Measurements from ENCODE around the gene CNN2. TPM values are rescaled to one million over a fixed set of nuclear protein-coding genes. Genes with fewer than 3 reads are reported as not detected.

CNN2 gene
- total RNA-seq, 1 experiment from 2014 or later: 298 TPM

DNA sequence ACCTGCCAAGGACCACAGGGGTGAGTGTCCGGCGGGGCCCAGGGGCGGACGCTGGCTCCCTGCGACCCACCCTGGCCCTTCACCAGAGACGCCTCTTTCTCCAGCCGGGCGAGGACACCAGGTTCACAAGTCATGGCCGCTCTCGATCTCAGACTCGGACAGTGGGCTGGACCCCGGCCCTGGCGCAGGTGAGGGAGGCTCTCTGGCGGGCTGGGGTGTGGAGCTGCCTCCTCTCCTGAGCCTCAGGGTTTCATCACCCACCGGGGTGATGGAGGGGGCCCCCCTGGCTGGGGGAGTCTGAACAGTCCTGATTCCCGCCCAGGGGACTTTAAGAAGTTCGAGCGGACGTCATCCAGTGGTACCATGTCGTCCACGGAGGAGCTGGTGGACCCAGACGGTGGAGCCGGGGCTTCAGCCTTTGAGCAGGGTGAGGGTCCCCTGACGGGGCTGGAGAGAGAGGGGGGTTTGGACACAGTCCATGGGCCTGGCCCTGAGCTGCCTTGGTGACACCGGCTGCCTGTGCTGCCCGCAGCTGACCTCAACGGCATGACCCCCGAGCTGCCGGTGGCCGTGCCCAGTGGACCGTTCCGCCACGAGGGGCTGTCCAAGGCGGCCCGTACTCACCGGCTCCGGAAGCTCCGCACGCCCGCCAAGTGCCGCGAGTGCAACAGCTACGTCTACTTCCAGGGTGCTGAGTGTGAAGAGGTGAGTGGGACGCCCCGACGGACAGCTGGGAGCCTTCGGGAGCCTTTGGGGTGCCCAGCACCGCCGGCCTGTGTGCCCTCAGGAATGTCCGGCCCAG is 54.2 kb downstream of the CNN2 start:
- DNase-seq (ENCODE audit: low spot score): no peak

GRCh38 chr19:1081301-1082164 is 55.1 kb downstream of the CNN2 start:
- DNase-seq (ENCODE audit: low spot score): no peak

GRCh38 chr19:1082165-1082927 is 55.9 kb downstream of the CNN2 start:
- DNase-seq (ENCODE audit: low spot score): peak; percentile 48

DNA sequence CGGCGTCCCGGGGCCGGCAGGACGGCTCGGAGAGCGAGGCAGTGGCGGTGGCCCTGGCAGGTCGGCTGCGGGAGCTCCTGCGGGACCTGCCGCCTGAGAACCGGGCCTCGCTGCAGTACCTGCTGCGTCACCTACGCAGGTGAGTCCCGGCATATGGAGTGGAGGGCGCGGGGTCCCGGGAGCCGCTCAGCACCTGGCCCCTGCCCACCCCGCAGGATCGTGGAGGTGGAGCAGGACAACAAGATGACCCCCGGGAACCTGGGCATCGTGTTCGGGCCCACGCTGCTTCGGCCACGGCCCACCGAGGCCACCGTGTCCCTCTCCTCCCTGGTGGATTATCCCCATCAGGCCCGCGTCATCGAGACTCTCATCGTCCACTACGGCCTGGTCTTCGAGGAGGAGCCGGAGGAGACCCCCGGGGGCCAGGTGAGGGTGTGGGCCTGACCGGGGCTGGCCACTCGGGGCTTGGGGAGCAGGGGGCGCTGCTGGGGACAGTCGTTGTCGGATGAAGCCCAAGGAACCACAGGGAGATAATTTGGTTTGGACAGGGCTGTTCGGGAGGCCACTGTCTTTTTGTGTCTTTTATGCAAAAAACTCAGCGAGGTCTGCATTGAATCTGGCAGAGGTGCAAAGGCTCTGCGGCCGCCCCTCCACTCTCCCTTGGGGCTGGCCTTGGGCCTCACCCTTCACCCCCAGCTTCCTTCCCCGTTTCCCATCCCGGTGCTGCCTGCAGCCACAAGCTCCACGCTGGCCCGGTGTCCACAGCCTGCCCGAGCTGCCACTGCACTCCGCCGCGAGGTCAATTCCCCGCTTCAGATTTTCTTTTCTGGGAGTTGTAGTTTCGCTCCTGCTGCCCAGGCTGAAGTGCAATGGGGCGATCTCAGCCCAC is 56.8 kb downstream of the CNN2 start:
- no peak for DNase-seq (ENCODE audit: low spot score)

DNA sequence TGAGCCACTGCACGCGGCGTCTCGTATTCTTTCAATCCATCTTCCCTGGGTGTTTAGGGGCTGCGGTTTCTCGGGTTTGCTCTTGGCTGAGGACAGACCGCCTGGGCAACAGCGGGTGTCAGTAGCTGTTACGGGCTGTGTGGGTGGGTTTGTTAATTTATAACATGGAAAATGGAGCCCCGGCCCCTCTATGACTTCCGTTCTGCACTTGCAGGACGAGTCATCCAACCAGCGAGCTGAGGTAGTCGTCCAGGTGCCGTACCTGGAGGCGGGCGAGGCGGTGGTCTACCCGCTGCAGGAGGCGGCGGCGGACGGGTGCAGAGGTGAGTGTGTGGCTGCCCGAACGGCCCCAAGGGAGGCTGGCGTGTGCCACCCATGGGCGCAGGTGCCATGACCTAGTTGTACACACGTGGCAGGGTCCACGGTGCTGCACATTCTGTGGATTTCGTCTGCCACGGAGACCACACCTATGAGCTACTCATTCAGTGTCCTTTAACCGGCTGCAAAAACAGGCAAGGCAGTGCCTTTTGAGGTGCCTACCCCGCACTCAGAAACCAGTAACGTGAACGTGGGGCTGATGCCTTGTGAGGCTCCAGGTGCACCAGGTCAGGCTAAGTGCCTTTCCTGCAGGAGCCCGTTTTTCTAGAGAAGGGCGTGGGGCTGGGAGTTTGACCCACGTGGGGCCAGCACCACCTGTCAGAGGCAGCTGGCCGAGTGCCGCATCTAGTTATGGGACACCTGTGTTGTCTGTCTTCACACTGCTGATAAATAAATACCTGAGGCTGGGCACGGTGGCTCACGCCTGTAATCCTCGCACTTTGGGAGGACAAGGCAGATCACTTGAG is 57.8 kb downstream of the CNN2 start:
- DNase-seq (ENCODE audit: low spot score): no peak

DNA sequence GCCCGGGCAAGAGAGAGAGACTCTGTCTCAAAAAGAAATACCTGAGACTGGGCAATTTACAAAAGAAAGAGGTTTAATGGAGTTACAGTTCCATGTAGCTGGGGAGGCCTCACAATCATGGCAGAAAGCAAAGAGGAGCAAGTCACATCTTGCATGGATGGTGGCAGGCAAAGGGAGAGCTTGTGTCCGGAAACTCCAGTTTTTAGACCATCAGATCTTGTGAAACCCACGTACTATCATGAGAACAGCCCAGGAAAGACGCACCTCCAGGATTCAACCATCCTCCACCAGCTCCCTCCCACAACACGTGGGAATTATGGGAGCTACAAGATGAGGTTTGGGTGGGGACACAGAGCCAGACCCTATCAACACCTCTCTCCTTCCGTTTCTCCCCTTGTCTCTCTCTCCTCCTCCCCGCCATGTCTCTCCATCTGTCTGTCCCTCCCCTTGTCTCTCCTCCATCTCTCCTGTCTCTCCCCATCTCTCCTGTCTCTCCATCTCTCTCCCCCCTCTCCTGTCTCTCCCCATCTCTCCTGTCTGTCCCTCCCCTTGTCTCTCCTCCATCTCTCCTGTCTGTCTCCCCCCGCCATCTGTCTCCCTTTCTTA is 58.7 kb downstream of the CNN2 start:
- DNase-seq (ENCODE audit: low spot score): no peak

DNA sequence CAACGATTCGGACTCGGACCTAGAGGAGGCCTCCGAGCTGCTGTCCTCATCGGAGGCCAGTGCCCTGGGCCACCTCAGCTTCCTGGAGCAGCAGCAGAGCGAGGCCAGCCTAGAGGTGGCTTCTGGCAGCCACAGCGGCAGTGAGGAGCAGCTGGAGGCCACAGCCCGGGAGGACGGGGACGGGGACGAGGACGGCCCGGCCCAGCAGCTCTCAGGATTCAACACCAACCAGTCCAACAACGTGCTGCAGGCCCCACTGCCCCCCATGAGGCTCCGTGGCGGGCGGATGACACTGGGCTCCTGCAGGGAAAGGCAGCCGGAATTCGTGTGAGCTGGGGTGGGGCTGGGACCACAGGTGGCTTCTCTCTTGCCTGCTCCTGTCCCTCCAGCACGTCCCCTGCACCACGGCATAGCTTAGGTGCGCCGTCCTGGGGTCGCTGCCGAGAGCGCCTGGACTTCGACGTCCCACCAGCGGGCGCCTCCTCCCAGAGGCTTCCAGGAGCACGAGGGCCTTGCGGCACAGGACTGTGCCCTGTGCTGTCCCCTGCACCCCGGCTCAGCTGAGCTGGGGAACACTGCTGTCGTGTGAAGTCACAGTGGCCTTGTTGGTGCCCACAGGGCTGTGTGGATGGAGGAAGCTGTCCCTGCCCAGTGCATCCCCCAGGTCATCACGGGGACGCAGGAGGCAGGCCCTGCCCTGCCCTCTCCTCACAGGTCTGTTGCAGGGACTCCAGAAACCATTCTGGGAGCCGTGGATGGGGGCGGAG is 59.5 kb downstream of the CNN2 start:
- no peak for DNase-seq (ENCODE audit: low spot score)

DNA sequence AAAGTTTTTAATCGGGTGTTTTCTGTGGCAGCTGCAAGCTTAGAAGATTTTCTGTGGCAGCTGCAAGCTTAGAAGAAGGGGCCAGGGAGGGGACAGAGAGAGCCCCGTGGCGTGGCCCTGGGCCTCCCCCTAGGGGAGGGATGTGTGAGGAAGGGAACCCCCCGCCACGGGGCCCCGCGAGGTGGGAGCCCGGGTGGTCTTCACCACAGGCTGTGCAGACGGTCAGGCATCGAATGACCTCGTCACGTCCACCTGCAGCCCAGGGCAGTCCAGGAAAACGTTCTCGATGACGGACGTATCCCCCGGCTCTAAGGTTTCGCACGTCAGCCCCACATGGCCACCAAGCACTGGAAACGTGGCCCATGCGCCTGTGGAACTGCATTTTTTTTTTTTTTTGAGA is 60.2 kb downstream of the CNN2 start:
- DNase-seq (ENCODE audit: low spot score): no peak

GRCh38 chr19:1087813-1088415 is 61.5 kb downstream of the CNN2 start:
- DNase-seq (ENCODE audit: low spot score): no peak

DNA sequence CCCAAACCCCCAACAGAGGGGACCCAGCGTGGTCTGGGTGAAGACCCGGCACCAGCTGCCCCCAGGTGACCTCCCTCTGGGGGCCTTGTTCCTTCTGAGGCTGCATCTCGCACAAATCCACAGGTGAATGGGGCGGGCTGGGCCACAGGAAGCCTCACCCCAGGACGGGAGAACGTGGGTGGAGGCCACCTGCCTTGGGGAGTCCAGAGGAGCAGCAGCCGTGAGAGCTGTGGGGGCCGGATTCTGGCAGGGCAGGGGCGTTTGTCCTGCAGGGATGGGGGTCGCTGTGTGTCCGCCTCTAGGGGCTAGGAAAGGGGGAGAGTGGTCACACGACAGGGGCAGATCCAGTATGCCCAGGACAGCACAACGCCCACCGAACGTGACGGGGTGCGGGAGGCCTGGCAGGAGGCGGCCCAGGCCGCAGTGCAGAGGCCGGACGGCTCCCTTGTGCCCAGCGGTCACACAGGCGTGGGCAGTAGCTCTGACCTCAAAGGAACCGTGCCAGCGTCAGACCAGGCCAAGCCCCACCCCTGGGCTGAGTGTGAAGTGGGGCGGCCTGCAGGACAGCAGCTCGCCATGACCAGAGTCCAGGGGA is 62.1 kb downstream of the CNN2 start:
- no peak for DNase-seq (ENCODE audit: low spot score)

Small RNA genes within 50 kb of the gene (small RNA-seq; reads per million reads assigned to genes)
- 0.57 reads per million for gene RNU6-2

Other genes with a start within 250 kb of the CNN2 start
- 464 and 599 TPM in 2 replicates for gene PTBP1, start 229.2 kb upstream of the CNN2 start, total RNA-seq (2014; rRNA removed; shearing (Covaris generic))
- gene PLPPR3, start 204.7 kb upstream of the CNN2 start, total RNA-seq (2014; rRNA removed; shearing (Covaris generic)): not detected in 2 replicates
- gene AZU1, start 198.8 kb upstream of the CNN2 start, total RNA-seq (2014; rRNA removed; shearing (Covaris generic)): not detected in 2 replicates
- not detected in 2 replicates for gene PRTN3, start 185.6 kb upstream of the CNN2 start, total RNA-seq (2014; rRNA removed; shearing (Covaris generic))
- gene ELANE, start 174.3 kb upstream of the CNN2 start, total RNA-seq (2014; rRNA removed; shearing (Covaris generic)): not detected in 2 replicates
- gene CFD, start 166.9 kb upstream of the CNN2 start, total RNA-seq (2014; rRNA removed; shearing (Covaris generic)): 1.1 and 1.4 TPM in 2 replicates
- gene MED16, start 133.4 kb upstream of the CNN2 start, total RNA-seq (2014; rRNA removed; shearing (Covaris generic)): 31.8 and 32.4 TPM in 2 replicates
- not detected in 2 replicates for gene RNU6-9, start 133.1 kb upstream of the CNN2 start, total RNA-seq (2014; rRNA removed; shearing (Covaris generic))
- gene R3HDM4, start 113.4 kb upstream of the CNN2 start, total RNA-seq (2014; rRNA removed; shearing (Covaris generic)): 37.7 and 51.4 TPM in 2 replicates
- gene KISS1R, start 109.3 kb upstream of the CNN2 start, total RNA-seq (2014; rRNA removed; shearing (Covaris generic)): not detected in 2 replicates
- 10.4 and 11.8 TPM in 2 replicates for gene ARID3A, start 100.6 kb upstream of the CNN2 start, total RNA-seq (2014; rRNA removed; shearing (Covaris generic))
- 172 and 186 TPM in 2 replicates for gene WDR18, start 42.3 kb upstream of the CNN2 start, total RNA-seq (2014; rRNA removed; shearing (Covaris generic))
- gene GRIN3B, start 26.2 kb upstream of the CNN2 start, total RNA-seq (2014; rRNA removed; shearing (Covaris generic)): not detected in 2 replicates
- 236 and 253 TPM in 2 replicates for gene TMEM259, start 5.5 kb upstream of the CNN2 start, total RNA-seq (2014; rRNA removed; shearing (Covaris generic))
- gene RNU6-2, start 5.1 kb upstream of the CNN2 start, total RNA-seq (2014; rRNA removed; shearing (Covaris generic)): not detected in 2 replicates
- gene ABCA7, start 13.5 kb downstream of the CNN2 start, total RNA-seq (2014; rRNA removed; shearing (Covaris generic)): 56.9 and 76.3 TPM in 2 replicates
- 93.3 and 102 TPM in 2 replicates for gene ARHGAP45, start 40.6 kb downstream of the CNN2 start, total RNA-seq (2014; rRNA removed; shearing (Covaris generic))
- 394 and 395 TPM in 2 replicates for gene POLR2E, start 68.8 kb downstream of the CNN2 start, total RNA-seq (2014; rRNA removed; shearing (Covaris generic))
- 1,102 and 1,117 TPM in 2 replicates for gene GPX4, start 77.4 kb downstream of the CNN2 start, total RNA-seq (2014; rRNA removed; shearing (Covaris generic))
- 49.6 and 50.5 TPM in 2 replicates for gene SBNO2, start 147.7 kb downstream of the CNN2 start, total RNA-seq (2014; rRNA removed; shearing (Covaris generic))
- 101 and 114 TPM in 2 replicates for gene STK11, start 179.2 kb downstream of the CNN2 start, total RNA-seq (2014; rRNA removed; shearing (Covaris generic))
- gene CBARP, start 211.4 kb downstream of the CNN2 start, total RNA-seq (2014; rRNA removed; shearing (Covaris generic)): 2.4 and 3.9 TPM in 2 replicates
- 142 and 159 TPM in 2 replicates for gene ATP5F1D, start 215.1 kb downstream of the CNN2 start, total RNA-seq (2014; rRNA removed; shearing (Covaris generic))
- 32.5 and 38.6 TPM in 2 replicates for gene MIDN, start 222.0 kb downstream of the CNN2 start, total RNA-seq (2014; rRNA removed; shearing (Covaris generic))
- gene CIRBP, start 242.7 kb downstream of the CNN2 start, total RNA-seq (2014; rRNA removed; shearing (Covaris generic)): 72.3 and 72.7 TPM in 2 replicates
- 156 and 183 TPM in 2 replicates for gene FAM174C, start 248.9 kb downstream of the CNN2 start, total RNA-seq (2014; rRNA removed; shearing (Covaris generic))